Mesendoderm (in vitro differentiated cells): ENCODE measurements around the gene UNKL.
"Not testable (repeated sequence)": the region's sequence is repeated elsewhere in the genome, so short reads cannot be mapped to it uniquely, and the experiment has no call there.

Source experiments
- DNase-seq: peaks from one replicate; pipeline ENCODE4 v3.0.0; 2013
- H2AK5ac ChIP-seq: 2 replicates; pipeline ENCODE4 v1.6.1; 2013; ENCODE audit warnings: low read length, inconsistent platforms
- H2BK120ac ChIP-seq: 2 replicates; pipeline ENCODE4 v1.6.1; 2013; ENCODE audit warnings: low read depth, mild to moderate bottlenecking, low read length, moderate library complexity, mixed read lengths
- H2BK15ac ChIP-seq: replicated peaks from 2 replicates; pipeline ENCODE4 v1.6.1; 2013; ENCODE audit warnings: low read depth, mild to moderate bottlenecking, moderate library complexity
- H2BK5ac ChIP-seq: 2 replicates; pipeline ENCODE4 v1.6.1; 2013; ENCODE audit warnings: low read length, inconsistent platforms
- H3K18ac ChIP-seq: 2 replicates; pipeline ENCODE4 v1.6.1; 2013; ENCODE audit warnings: mild to moderate bottlenecking, low read length, mixed read lengths
- H3K23ac ChIP-seq: one replicate; pipeline ENCODE4 v1.6.1; 2013; ENCODE audit warnings: low read length
- H3K27ac ChIP-seq: 2 replicates; pipeline ENCODE4 v1.5.1; 2013; ENCODE audit warnings: low read depth, mild to moderate bottlenecking, inconsistent platforms, low read length, moderate library complexity
- H3K27me3 ChIP-seq: 2 replicates; pipeline ENCODE4 v1.6.1; 2013; ENCODE audit warnings: low read length, control low read depth, mild to moderate bottlenecking, inconsistent platforms; ENCODE audit not compliant: insufficient read depth, poor library complexity
- H3K36me3 ChIP-seq: 2 replicates; pipeline ENCODE4 v1.6.1; 2013; ENCODE audit warnings: low read length, inconsistent platforms; ENCODE audit not compliant: control insufficient read depth, insufficient read depth
- H3K4ac ChIP-seq: one replicate; pipeline ENCODE4 v1.6.1; 2013; ENCODE audit warnings: low read depth, mild to moderate bottlenecking, low read length, moderate library complexity
- H3K4me1 ChIP-seq: 2 replicates; pipeline ENCODE4 v1.6.1; 2013; ENCODE audit warnings: low read depth, low read length, inconsistent platforms; ENCODE audit not compliant: control insufficient read depth
- H3K4me2 ChIP-seq: 2 replicates; pipeline ENCODE4 v1.6.1; 2013; ENCODE audit warnings: low read length
- H3K4me3 ChIP-seq: 2 replicates; pipeline ENCODE4 v1.5.1; 2013; ENCODE audit warnings: mild to moderate bottlenecking, low read length
- H3K56ac ChIP-seq: one replicate; pipeline ENCODE4 v1.6.1; 2013; ENCODE audit warnings: low read length
- H3K79me1 ChIP-seq: 2 replicates; pipeline ENCODE4 v1.6.1; 2013; ENCODE audit warnings: low read length, inconsistent platforms
- H3K79me2 ChIP-seq: 2 replicates; pipeline ENCODE4 v1.6.1; 2013; ENCODE audit warnings: mild to moderate bottlenecking, low read length; ENCODE audit not compliant: control insufficient read depth, insufficient read depth
- H3K9ac ChIP-seq: 2 replicates; pipeline ENCODE4 v1.6.1; 2013; ENCODE audit warnings: low read length, inconsistent platforms
- H4K5ac ChIP-seq: one replicate; pipeline ENCODE4 v1.6.1; 2013; ENCODE audit warnings: low read length
- H4K8ac ChIP-seq: one replicate; pipeline ENCODE4 v1.6.1; 2013; ENCODE audit warnings: low read depth, mild to moderate bottlenecking, control low read depth, low read length, moderate library complexity
- WGBS: extraction: QIAGEN DNeasy Blood & Tissue Kit; methylation state at CpG from one replicate; pipeline ENCODE4 v1.1.7; 2013; ENCODE audit warnings: low lambda C conversion rate, missing lambda C conversion rate; ENCODE audit not compliant: insufficient coverage; ENCODE audit errors: extremely low coverage; 5-methylcytosine and 5-hydroxymethylcytosine counted together

Gene UNKL

GRCh38 chr16:1443980-1444729, 29.7 kb upstream of the UNKL start, which contains the start of gene CCDC154:
TSS of gene CCDC154 (minus strand) at chr16:1444556. CDS start at chr16:1444322, 234 bp downstream.
- no peak within 1 kb of the TSS for H2BK15ac ChIP-seq
- H3K9ac ChIP-seq: no peak within 1 kb of the TSS
- no peaks in the 10 kb centered on the region for H3K36me3 ChIP-seq
- WGBS: no CpG with 5 or more reads among the region's 27 CpGs
- H3K4me3 ChIP-seq: no peak within 1 kb of the TSS
- H3K4ac ChIP-seq: no peak within 1 kb of the TSS
- no peaks in the 10 kb centered on the region for H3K79me2 ChIP-seq
- no peaks in the 10 kb centered on the region for H3K27me3 ChIP-seq
- H2BK120ac ChIP-seq: no peak within 1 kb of the TSS
- H3K18ac ChIP-seq: no peak within 1 kb of the TSS
- H4K5ac ChIP-seq: no peak within 1 kb of the TSS
- no peak within 1 kb of the TSS for H3K56ac ChIP-seq
- no peaks in the 10 kb centered on the region for H3K4me1 ChIP-seq
- no peak within 1 kb of the TSS for H3K4me2 ChIP-seq
- no peak within 1 kb of the TSS for H4K8ac ChIP-seq
- H3K79me1 ChIP-seq: no peaks in the 10 kb centered on the region
- no peak within 1 kb of the TSS for H3K27ac ChIP-seq
- no peak within 1 kb of the TSS for H3K23ac ChIP-seq
- H2AK5ac ChIP-seq: no peak within 1 kb of the TSS
- DNase-seq: no peak
- H2BK5ac ChIP-seq: no peak within 1 kb of the TSS

GRCh38 chr16:1443403-1443973, 29.0 kb upstream of the UNKL start:
- Histone ChIP-seq H3K4ac (no peak overlapping the region), H2BK15ac (no peak overlapping the region), H3K27ac (no peak overlapping the region), H3K36me3 (no peaks in the 10 kb centered on the region), H3K27me3 (no peaks in the 10 kb centered on the region), H2AK5ac (no peak overlapping the region), H3K4me3 (no peak overlapping the region), H3K18ac (no peak overlapping the region), H3K23ac (no peak overlapping the region), H4K8ac (no peak overlapping the region), H3K4me2 (no peak overlapping the region), H3K56ac (no peak overlapping the region), H2BK5ac (no peak overlapping the region), H3K4me1 (no peaks in the 10 kb centered on the region), H3K79me2 (no peaks in the 10 kb centered on the region), H3K9ac (no peak overlapping the region), H2BK120ac (no peak overlapping the region), H3K79me1 (no peaks in the 10 kb centered on the region), H4K5ac (no peak overlapping the region)
- no CpG with 5 or more reads among the region's 38 CpGs for WGBS
- no peak for DNase-seq

GRCh38 chr16:1442697-1443096, 28.2 kb upstream of the UNKL start:
- H3K79me2 ChIP-seq: no peaks in the 10 kb centered on the region
- H2BK5ac ChIP-seq: no peak overlapping the region
- no peaks in the 10 kb centered on the region for H3K27me3 ChIP-seq
- DNase-seq: no peak
- H3K18ac ChIP-seq: no peak overlapping the region
- no peak overlapping the region for H2BK15ac ChIP-seq
- H3K23ac ChIP-seq: no peak overlapping the region
- H3K9ac ChIP-seq: no peak overlapping the region
- no peak overlapping the region for H3K4me3 ChIP-seq
- no peak overlapping the region for H3K4ac ChIP-seq
- H3K27ac ChIP-seq: no peak overlapping the region
- no CpG with 5 or more reads among the region's 24 CpGs for WGBS
- no peak overlapping the region for H3K4me2 ChIP-seq
- H3K4me1 ChIP-seq: no peaks in the 10 kb centered on the region
- no peak overlapping the region for H4K5ac ChIP-seq
- H3K56ac ChIP-seq: no peak overlapping the region
- H2AK5ac ChIP-seq: no peak overlapping the region
- no peaks in the 10 kb centered on the region for H3K79me1 ChIP-seq
- no peak overlapping the region for H2BK120ac ChIP-seq
- no peaks in the 10 kb centered on the region for H3K36me3 ChIP-seq
- no peak overlapping the region for H4K8ac ChIP-seq

- Histone ChIP-seq H3K36me3 (no peaks in the 10 kb centered on the region), H4K8ac (no peak overlapping the region), H2BK5ac (no peak overlapping the region), H3K4me1 (no peaks in the 10 kb centered on the region), H3K27me3 (no peaks in the 10 kb centered on the region), H3K4ac (no peak overlapping the region), H3K18ac (no peak overlapping the region), H3K4me2 (no peak overlapping the region), H2BK120ac (no peak overlapping the region), H4K5ac (no peak overlapping the region), H3K9ac (no peak overlapping the region), H3K79me2 (no peaks in the 10 kb centered on the region), H3K23ac (no peak overlapping the region), H3K27ac (no peak overlapping the region), H3K79me1 (no peaks in the 10 kb centered on the region), H3K56ac (no peak overlapping the region), H2BK15ac (no peak overlapping the region), H3K4me3 (no peak overlapping the region), H2AK5ac (no peak overlapping the region)
- no peak for DNase-seq
- WGBS: no CpG with 5 or more reads among the region's 22 CpGs
These were observed 26.9 kb upstream of the UNKL start for GRCh38 chr16:1441391-1441829.

- H3K4me1 ChIP-seq, H3K23ac ChIP-seq, H3K56ac ChIP-seq, H3K4ac ChIP-seq, H2BK120ac ChIP-seq, H3K4me3 ChIP-seq, H3K79me2 ChIP-seq, H4K8ac ChIP-seq, H2BK15ac ChIP-seq, H3K27ac ChIP-seq, H3K36me3 ChIP-seq, H3K4me2 ChIP-seq, H3K9ac ChIP-seq, H3K27me3 ChIP-seq, H4K5ac ChIP-seq, H3K79me1 ChIP-seq, DNase-seq, H2BK5ac ChIP-seq, H2AK5ac ChIP-seq, H3K18ac ChIP-seq: not testable (repeated sequence)
- no CpG with 5 or more reads among the region's 4 CpGs for WGBS
These were observed 25.2 kb upstream of the UNKL start for GRCh38 chr16:1439699-1440074.
